ENCODE results near the gene LRRC56. TPM values are rescaled to one million over a fixed set of nuclear protein-coding genes. Genes with fewer than 3 reads are reported as not detected.
A peak's percentile ranks its signal among the peaks of the same experiment; 100 is the strongest.

The LRRC56 gene
- total and polyA plus RNA-seq, 9 of the 15 experiments (the other 6 are each of a cell fraction or from before 2014, with no cell fraction given): 0.03 to 4.5 (median 1.0) TPM; not detected in 1

- intact Hi-C loops (cut with micrococcal nuclease): no loop called here
- Histone ChIP-seq H3K9me1 (ENCODE audit: control insufficient read depth, insufficient read depth, low read length) (peaks cover 12% of the 10 kb centered on the region), H3K79me2 (ENCODE audit: control insufficient read depth, insufficient read depth, low read length) (peaks cover 59% of the 10 kb centered on the region), H3K4me3 (peak overlapping the region; percentile 66), H3K9ac (ENCODE audit: insufficient read depth in 1 of 2, low read depth in 2 of 2, low read length in 2 of 2) (peak overlapping the region; percentile 61 to 91), H3K27me3 (ENCODE audit: control insufficient read depth in 2 of 2, insufficient read depth in 2 of 2, low read length in 2 of 2) (no peaks in the 10 kb centered on the region), H3K4me2 (ENCODE audit: insufficient read depth, low read length) (peak overlapping the region; percentile 94), H2AFZ (ENCODE audit: low read depth, low read length) (peak overlapping the region; percentile 87), H3K4me1 (replicated peaks in 1 of 2; ENCODE audit: control insufficient read depth in 2 of 2, insufficient read depth in 2 of 2, low read length in 2 of 2) (peaks cover 46 to 74% of the 10 kb centered on the region in 2 experiments), H4K20me1 (replicated peaks; ENCODE audit: control insufficient read depth, insufficient read depth, low read length) (peaks cover 37% of the 10 kb centered on the region), H3K36me3 (ENCODE audit: control insufficient read depth, insufficient read depth, low read length) (peaks cover 33% of the 10 kb centered on the region; the same call in 2 of the 3 replicates), H3K27ac (ENCODE audit: extremely low read depth, low read depth, low read length) (peak overlapping the region; percentile 69; the same call in 2 of the 3 replicates), H3K9me3 (replicated peaks; ENCODE audit: control insufficient read depth, insufficient read depth, low read depth, low read length) (no peaks in the 10 kb centered on the region)
- peak; percentile 76 for ATAC-seq
- no peak for FAIRE-seq
- BruUV-seq (replicated peaks): TSS peak; percentile 81
- ChIA-PET POLR2A (interaction anchor here (0.5 to 1.2 kb wide), 15 partner anchors 8 to 372 kb away, joined by 3 to 6 read pairs (median 3); no protein-coding TSS in a partner anchor), CTCF (ENCODE audit: low intra/inter-chr PET ratio) (no interaction called here)
- WGBS (ENCODE audit: insufficient coverage, low coverage, missing lambda C conversion rate): under 1% methylated on average over 39 of the region's 81 CpGs
- peak in 2 of 4 experiments; percentile 81 to 92 for DNase-seq (ENCODE audit: extremely low read depth in 1 of 4, low spot score in 3 of 4)
- in situ Hi-C loops (cut with MboI): no loop called here
- no peak for TF ChIP-seq POLR2AphosphoS5 (IDR thresholded peaks at IDR 0.05; ENCODE audit: control insufficient read depth, insufficient read depth, low read depth, low read length)
- TF ChIP-seq KDM2B (CRISPR knock-in tag; IDR thresholded peaks at IDR 0.05): peak; percentile 93
- TF ChIP-seq, protein P1, sequence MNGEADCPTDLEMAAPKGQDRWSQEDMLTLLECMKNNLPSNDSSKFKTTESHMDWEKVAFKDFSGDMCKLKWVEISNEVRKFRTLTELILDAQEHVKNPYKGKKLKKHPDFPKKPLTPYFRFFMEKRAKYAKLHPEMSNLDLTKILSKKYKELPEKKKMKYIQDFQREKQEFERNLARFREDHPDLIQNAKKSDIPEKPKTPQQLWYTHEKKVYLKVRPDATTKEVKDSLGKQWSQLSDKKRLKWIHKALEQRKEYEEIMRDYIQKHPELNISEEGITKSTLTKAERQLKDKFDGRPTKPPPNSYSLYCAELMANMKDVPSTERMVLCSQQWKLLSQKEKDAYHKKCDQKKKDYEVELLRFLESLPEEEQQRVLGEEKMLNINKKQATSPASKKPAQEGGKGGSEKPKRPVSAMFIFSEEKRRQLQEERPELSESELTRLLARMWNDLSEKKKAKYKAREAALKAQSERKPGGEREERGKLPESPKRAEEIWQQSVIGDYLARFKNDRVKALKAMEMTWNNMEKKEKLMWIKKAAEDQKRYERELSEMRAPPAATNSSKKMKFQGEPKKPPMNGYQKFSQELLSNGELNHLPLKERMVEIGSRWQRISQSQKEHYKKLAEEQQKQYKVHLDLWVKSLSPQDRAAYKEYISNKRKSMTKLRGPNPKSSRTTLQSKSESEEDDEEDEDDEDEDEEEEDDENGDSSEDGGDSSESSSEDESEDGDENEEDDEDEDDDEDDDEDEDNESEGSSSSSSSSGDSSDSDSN (IDR thresholded peaks at IDR 0.05; ENCODE audit: borderline replicate concordance in 1 of 2, low read depth in 2 of 2, low read length in 2 of 2): 0 out of 4 replicates have a peak, but pooled peaks of 1 of the 2 experiments have one; percentile 26
- no peak for TF ChIP-seq ZNF253 (CRISPR knock-in tag; conservative IDR thresholded peaks at IDR 0.05)
- 0 out of 2 replicates have a peak, but pooled peaks have one; percentile 47 for TF ChIP-seq TARDBP (IDR thresholded peaks at IDR 0.05)
- no peak for TF ChIP-seq ATF1 (CRISPR knock-in tag; IDR thresholded peaks at IDR 0.05)
- 0 out of 2 replicates have a peak, but pooled peaks have one; percentile 10 for TF ChIP-seq ATF1 (tag; IDR thresholded peaks at IDR 0.05)
- peak; percentile 67; the same call in 1 of the 2 replicates for TF ChIP-seq ZBTB9 (CRISPR knock-in tag; IDR thresholded peaks at IDR 0.05)
- TF ChIP-seq RBM34 (IDR thresholded peaks at IDR 0.05; ENCODE audit: borderline replicate concordance, insufficient read depth, low read length): peak; percentile 97; the same call in 1 of the 2 replicates
- TF ChIP-seq, protein P2, sequence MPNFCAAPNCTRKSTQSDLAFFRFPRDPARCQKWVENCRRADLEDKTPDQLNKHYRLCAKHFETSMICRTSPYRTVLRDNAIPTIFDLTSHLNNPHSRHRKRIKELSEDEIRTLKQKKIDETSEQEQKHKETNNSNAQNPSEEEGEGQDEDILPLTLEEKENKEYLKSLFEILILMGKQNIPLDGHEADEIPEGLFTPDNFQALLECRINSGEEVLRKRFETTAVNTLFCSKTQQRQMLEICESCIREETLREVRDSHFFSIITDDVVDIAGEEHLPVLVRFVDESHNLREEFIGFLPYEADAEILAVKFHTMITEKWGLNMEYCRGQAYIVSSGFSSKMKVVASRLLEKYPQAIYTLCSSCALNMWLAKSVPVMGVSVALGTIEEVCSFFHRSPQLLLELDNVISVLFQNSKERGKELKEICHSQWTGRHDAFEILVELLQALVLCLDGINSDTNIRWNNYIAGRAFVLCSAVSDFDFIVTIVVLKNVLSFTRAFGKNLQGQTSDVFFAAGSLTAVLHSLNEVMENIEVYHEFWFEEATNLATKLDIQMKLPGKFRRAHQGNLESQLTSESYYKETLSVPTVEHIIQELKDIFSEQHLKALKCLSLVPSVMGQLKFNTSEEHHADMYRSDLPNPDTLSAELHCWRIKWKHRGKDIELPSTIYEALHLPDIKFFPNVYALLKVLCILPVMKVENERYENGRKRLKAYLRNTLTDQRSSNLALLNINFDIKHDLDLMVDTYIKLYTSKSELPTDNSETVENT (CRISPR knock-in tag; IDR thresholded peaks at IDR 0.05): peak; percentile 15; the same call in 1 of the 2 replicates
- TF ChIP-seq BHLHE40 (IDR thresholded peaks at IDR 0.05; ENCODE audit: low read length): no peak
- TF ChIP-seq FOXP4 (CRISPR knock-in tag; IDR thresholded peaks at IDR 0.05; ENCODE audit: borderline replicate concordance): 0 out of 2 replicates have a peak, but pooled peaks have one; percentile 31
- TF ChIP-seq ZNF165 (CRISPR knock-in tag; IDR thresholded peaks at IDR 0.05; ENCODE audit: borderline replicate concordance): no peak
These were observed 38.1 kb downstream of the LRRC56 start for GRCh38 chr11:575313-575995.
